HG03045 (cell line): ENCODE data around the gene CDH15.

Experiments used
- ATAC-seq: cut with Tn5 transposase; IDR thresholded peaks from one replicate; pipeline ENCODE4 v1.9.1; 2021; ENCODE audit warnings: mild to moderate bottlenecking, moderate library complexity; ENCODE audit not compliant: unreplicated experiment

CDH15 gene

DNA sequence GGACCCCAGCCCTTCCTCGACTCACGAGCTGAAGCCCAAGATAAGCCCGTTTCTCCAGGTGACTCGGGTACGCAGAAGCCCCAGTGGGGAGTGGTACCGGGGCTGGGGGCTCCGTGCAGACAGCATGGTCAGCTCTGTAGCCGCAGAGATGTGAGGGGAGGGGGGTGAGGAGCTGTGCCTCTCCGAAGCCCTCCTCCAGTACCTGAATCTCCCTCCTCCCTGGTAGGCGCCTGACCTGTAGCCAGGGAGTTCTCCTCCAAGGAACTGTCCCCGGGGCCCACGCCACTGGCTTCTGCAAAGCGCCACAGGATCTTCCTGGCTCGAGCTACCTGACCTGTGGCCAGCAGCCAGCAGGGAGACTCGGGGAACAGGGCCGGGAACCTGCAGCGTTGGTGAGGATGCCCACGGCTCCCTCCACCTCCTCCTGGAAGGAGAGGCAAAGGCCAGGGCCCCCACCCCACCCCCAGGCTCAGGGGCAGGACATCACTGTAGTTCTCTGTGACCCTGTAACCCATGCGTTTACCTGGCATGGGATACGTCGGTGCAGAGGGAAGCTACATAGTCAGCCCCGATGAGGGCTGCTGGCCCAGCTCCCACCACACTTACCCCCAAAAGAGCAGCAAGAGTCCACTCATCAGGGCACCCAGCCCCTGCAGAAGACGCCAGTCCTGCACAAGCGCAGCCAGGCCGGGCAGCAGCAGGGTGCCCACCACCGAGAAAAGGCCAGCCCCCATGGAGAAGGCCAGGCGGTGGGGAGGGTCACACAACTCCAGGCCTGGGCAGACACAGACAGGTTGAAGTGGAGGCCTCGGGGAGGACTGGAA, 27.1 kb downstream of the CDH15 start:
- ATAC-seq = no peak

DNA sequence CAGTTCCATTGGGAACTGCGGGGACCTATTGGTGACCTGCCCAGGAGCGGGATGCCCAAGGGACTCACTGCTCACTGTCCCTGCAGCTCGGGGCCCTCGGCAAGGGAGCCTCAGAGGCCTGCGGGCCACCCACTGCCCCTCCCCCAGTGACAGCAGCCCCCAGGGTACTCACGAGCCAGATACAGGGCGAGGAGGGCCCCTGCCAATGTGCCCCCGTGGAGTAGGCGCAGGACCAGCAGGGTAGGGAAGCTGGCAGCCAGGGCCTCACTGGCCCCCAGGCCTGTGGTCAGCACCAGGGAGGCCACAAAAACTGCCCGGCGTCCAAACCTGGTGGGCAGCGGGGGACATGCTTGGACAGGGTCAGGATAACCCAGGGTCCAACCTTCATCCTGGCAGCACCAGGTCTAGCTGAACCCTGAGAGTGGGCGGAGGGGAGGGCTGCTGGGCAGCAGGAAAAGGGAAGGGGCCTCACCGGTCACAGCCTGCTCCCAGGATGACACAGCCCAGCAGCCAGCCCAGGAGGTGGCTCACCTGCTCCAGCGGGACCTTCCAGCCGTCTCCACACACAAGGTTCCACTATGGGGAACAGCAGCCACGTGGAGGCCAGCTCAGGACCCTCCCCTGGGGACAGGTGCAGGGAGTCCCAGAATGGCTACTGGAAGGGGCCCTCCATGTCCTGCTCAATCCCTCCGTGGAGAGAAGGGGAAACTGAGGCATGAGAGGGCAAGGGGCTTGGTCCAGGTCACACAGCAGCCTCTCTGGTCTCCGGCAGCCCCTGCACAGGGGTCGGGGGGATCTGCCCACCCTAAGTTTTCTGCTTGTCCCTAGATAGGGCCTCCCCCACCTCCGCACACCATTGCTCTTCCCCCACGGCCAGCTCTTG, 27.9 kb downstream of the CDH15 start:
- no peak for ATAC-seq

GRCh38 chr16:89200124-89200849, 28.7 kb downstream of the CDH15 start, which contains the start of gene SLC22A31:
TSS of gene SLC22A31 (minus strand) at chr16:89200537. CDS start at chr16:89200501, 36 bp downstream.
- no peak for ATAC-seq

DNA sequence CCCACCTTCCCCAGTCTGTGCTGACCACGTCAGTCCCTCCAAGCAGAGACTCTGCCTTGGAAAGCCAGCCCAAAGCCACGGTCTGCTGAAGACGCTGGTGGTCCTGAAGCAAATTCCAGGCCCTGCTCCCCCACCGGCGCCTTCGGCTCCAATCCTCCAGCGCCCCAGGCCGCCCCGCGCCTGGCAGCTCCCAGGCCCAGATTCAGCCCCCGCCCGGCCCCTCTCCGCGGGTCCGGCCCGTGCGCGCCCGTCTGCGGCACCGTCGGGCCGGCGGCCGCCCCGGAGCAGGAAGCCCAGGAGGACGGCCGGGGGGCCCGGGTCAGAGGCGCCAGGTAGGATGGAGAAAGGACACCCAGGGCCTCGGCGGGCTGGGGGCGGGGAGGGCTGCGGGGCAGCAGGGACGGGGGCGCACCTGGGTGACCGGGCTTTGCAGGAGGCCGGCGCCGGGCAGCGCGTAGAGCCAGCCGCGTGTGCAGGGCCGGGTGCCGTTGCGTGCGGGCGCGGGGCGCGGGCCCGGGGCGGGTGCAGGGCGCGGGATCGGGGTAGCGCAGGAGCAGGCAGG, 29.4 kb downstream of the CDH15 start:
- no peak for ATAC-seq

DNA sequence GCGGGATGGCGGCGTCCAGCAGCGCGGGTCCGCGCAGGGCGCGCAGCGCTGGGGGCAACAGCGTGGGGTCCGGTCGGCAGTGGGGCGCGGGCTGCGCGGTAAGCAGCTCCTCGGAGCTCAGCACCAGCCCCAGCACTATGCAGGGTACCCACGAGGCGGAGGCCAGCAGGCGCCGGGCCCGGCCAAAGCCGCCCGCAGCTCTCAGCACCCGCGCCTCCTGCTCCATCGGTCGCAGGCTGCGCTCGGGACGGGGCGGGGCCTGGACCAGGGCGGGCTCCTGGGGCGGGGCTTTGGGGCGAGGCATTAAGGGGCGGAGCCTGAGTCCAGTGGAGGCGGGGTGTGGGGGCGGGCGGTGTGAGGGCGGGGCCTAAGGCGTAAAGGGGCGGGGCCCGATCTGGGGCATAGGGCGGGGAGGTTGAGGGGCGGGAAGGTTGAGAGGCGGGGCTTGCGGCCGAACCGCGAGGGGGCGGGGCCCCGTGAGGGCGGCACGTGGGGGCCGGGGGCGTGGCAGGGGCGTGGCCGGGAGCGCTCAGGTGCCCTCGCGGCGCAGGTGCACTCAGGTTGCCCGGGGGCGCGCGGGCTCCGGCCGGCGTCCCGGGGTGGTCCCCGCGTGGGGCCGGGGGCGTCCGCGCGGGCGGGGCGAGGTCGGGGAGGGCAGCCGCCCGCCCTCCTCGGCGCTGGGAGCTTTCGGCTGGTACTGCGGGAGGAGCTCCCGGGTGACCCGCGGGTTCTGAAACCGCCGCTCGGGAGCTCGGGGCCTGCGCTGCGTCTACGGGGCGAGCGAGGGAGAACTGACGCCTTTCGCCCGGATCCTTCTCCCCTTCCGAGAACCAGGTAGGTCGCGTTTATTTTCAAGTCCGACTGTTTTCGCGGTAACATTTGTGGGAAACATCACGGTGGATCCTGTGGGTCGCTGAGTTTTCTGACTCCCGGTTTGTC, 30.2 kb downstream of the CDH15 start:
- no peak for ATAC-seq

DNA sequence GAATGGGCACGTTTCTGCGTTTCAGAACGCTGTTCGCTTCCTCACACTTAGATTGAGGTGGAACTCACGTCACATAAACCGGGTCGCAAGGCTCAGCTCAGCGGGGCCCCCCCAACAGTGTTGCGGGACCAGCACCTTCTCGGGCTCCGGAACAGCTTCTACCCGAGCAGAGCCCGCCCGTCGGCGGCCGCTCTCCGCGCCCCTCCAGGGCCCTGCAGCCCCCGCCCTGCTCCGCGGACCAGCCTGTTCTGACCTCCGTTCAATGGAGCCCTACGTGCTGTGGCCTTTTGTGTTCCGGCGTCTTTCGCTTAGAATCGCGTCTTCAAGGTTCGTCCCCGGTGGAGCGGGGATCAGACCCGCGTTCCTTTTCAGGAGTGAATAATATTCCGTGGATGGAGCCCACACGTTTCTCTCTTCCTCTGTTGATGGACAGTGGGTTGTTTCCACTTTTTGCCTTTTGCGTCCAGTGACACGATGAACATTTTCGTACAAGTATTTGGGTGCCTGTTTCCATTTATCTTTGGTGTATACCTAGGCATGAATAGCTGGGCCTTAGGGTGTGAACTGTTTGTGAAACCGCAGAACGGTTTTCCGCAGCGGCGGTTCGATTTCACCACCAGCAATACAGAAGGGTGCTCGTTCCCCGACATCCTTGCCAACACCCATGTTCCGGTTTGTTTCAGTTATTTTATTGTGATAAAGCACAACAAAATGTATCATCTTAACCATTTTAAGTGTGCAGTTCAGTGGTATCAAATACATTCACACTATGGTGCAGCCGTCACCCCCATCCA, 31.1 kb downstream of the CDH15 start:
- ATAC-seq = no peak

GRCh38 chr16:89207993-89208392, 36.4 kb downstream of the CDH15 start:
- no peak for ATAC-seq

DNA sequence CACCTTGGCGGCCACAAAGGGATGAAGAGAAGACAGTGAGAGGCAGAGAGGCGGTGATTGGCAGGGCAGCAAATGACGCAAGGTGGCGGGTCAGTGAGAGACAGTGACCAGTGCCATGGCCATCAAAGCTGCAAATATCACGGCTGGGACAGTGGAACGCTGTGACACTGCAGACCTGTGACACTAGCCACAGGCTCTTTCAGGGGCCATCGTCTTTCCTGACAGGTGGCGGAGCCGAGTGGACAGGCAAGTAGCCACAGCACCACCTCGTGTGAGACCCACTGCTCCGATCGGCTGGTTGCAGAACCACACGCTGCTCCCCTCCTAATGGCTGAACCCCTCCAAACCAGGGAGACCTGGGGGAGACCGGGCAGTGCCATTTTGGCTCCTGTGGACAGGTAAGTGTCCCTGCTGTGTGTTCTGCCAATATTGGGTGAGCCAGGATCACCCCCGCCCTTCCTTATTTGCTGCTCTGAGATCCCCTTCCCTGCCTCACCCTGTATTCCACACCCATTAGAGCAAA, 38.0 kb downstream of the CDH15 start:
- no peak for ATAC-seq

GRCh38 chr16:89210165-89210903, 38.8 kb downstream of the CDH15 start:
- no peak for ATAC-seq

DNA sequence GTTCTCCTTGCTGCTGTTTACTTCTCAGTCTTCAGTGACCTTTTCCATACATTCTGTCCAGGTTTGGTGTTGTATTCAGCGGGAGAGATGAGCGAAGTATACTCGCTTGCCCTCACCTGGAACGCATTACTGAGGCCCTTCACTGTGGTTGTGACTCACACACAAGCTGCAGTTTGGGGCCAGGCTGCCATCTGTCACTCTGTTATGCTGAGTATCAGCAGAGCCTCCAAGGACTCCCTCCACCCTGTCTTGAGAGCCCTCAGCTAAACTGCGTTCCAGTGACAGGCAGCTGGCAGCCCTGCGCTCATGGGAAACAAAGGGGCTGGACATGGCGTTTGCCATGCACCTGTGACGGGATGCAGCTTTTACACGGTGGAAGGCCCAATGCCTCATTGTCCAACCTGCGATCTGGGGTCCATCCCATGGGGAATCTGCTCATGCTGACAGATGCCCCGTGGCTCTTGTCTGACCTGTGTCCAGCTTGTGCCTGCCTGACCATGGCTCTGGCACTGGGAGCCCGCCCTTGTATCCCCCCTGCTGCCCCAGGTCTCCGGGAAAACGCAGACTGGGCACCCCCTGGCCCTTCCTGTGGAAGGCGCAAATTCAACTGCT, 39.5 kb downstream of the CDH15 start:
- ATAC-seq = no peak

DNA sequence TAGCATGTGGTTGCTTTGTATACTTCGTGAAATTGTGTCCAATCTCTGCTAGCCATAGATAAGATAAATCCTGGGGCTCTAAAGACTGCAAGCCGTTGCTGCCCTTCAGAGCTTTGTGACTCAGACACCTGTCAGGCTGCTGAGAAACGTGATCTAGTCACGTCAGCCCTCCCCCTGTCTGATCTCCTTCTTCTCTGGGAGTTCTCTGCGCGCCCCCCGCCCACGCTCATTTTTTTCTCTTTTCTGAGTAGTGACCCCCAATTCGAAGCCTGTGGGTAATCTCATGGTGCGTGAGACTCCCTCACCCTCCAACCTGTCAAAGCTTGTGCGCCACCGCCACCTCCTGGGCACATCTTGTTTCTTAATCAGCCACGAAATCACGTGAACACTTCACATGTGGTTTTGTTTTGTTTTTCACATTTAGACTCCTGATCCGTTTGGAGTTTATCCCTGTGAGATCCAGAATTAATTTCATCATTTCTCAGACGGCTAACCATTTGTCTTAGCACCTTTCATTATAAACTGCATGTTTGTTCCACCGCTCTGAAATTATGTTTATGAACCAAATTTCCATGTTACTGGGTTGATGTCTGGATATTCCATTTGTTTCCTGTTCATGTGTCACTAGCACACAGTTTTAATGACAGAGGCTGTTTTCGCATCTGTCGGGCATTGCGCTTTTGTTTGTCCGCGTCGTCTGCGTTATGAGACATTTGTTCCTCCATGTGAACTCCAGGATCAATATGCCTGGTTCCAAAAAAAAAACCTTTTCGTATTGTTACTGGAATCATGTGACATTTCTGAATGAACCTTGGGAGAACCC, 45.0 kb downstream of the CDH15 start:
- no peak for ATAC-seq

DNA sequence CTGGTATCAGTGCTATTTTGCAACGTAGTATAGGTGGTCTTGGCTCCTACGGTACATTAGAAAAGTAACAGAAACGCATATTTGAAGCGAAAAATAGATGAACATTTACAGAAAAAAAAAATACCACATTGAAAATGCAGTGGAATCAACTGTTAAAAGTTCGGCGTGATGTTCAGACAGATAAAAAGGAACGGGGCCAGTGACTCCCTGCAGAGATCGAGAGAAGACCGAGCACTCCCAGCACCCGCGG, 45.5 kb downstream of the CDH15 start:
- no peak for ATAC-seq

- ATAC-seq = peak; percentile 85
Measured at GRCh38 chr16:89217388-89218191, 46.0 kb downstream of the CDH15 start, which contains the start of gene ZNF778. TSS of gene ZNF778 (plus strand) at chr16:89217703. CDS start at chr16:89221128, 3,425 bp downstream.

DNA sequence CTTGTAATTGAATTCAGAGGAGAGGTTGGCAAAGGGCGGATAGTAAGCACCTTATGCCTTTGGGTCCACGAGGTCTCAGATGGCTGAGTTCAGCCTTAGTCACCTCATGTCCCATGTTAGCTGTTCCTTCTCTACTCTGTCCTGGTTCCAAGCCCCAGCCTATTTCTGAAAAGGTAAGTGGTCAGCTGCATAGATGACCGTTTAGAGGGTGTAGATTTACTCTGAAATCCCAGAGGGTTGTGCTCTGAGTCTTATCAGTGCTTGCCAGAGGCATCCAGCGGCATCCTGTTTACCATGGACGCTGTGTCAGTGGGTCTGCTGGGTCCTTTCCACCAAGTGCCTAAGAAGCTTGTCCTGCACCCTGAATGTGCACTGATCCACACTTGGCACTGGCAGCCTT, 47.8 kb downstream of the CDH15 start:
- no peak for ATAC-seq

- ATAC-seq = no peak
Measured at GRCh38 chr16:89221604-89222003, 50.1 kb downstream of the CDH15 start.

GRCh38 chr16:89222931-89223330, 51.4 kb downstream of the CDH15 start:
- ATAC-seq = no peak
